Measurements from ENCODE around the gene VSX2. TPM values are rescaled to one million over a fixed set of nuclear protein-coding genes. Genes with fewer than 3 reads are reported as not detected.
"Not testable (repeated sequence)": the region's sequence is repeated elsewhere in the genome, so short reads cannot be mapped to it uniquely, and the experiment has no call there.

VSX2 gene
- total RNA-seq, 1 donor from 2014 or later = not detected

GRCh38 chr14:74259513-74259912 is 20.3 kb downstream of the VSX2 start:
- DNase-seq (ENCODE audit: low spot score) = no peak

- no peak for DNase-seq (ENCODE audit: low spot score)
These were observed 21.4 kb downstream of the VSX2 start for GRCh38 chr14:74260525-74261233.

- DNase-seq (ENCODE audit: low spot score) = no peak
These were observed 22.0 kb downstream of the VSX2 start for GRCh38 chr14:74261288-74261687.

GRCh38 chr14:74262076-74262475 is 22.8 kb downstream of the VSX2 start:
- no peak for DNase-seq (ENCODE audit: low spot score)

GRCh38 chr14:74263181-74263580 is 23.9 kb downstream of the VSX2 start:
- DNase-seq (ENCODE audit: low spot score) = no peak

- DNase-seq (ENCODE audit: low spot score) = no peak
These were observed 24.7 kb downstream of the VSX2 start for GRCh38 chr14:74263921-74264320.

GRCh38 chr14:74265301-74265965 is 26.2 kb downstream of the VSX2 start:
- no peak for DNase-seq (ENCODE audit: low spot score)

- DNase-seq (ENCODE audit: low spot score) = no peak
These were observed 28.3 kb downstream of the VSX2 start for GRCh38 chr14:74267588-74267987.

- DNase-seq (ENCODE audit: low spot score) = not testable (repeated sequence)
These were observed 31.3 kb downstream of the VSX2 start for GRCh38 chr14:74270382-74271177.

- no peak for DNase-seq (ENCODE audit: low spot score)
These were observed 32.1 kb downstream of the VSX2 start for GRCh38 chr14:74271365-74271764.

- DNase-seq (ENCODE audit: low spot score) = peak; percentile 67
These were observed 36.1 kb downstream of the VSX2 start for GRCh38 chr14:74275241-74275841.

GRCh38 chr14:74278080-74278479 is 38.8 kb downstream of the VSX2 start:
- DNase-seq (ENCODE audit: low spot score) = no peak

- no peak for DNase-seq (ENCODE audit: low spot score)
These were observed 41.8 kb downstream of the VSX2 start for GRCh38 chr14:74281069-74281468.

- no peak for DNase-seq (ENCODE audit: low spot score)
These were observed 47.5 kb downstream of the VSX2 start for GRCh38 chr14:74286736-74287135.

GRCh38 chr14:74289801-74290200 is 50.6 kb downstream of the VSX2 start:
- DNase-seq (ENCODE audit: low spot score) = no peak

GRCh38 chr14:74290415-74290814 is 51.2 kb downstream of the VSX2 start:
- no peak for DNase-seq (ENCODE audit: low spot score)

GRCh38 chr14:74292061-74292460 is 52.8 kb downstream of the VSX2 start:
- no peak for DNase-seq (ENCODE audit: low spot score)

GRCh38 chr14:74293606-74294005 is 54.4 kb downstream of the VSX2 start:
- no peak for DNase-seq (ENCODE audit: low spot score)

- DNase-seq (ENCODE audit: low spot score) = no peak
These were observed 56.8 kb downstream of the VSX2 start for GRCh38 chr14:74296037-74296467.

GRCh38 chr14:74297986-74298385 is 58.7 kb downstream of the VSX2 start:
- no peak for DNase-seq (ENCODE audit: low spot score)

GRCh38 chr14:74299061-74299545 is 59.9 kb downstream of the VSX2 start:
- no peak for DNase-seq (ENCODE audit: low spot score)

- DNase-seq (ENCODE audit: low spot score) = no peak
These were observed 62.4 kb downstream of the VSX2 start for GRCh38 chr14:74301594-74302151.
